ENCODE results near the gene TRIM46. TPM values are rescaled to one million over a fixed set of nuclear protein-coding genes. Genes with fewer than 3 reads are reported as not detected.

Gene TRIM46
- total RNA-seq, 1 experiment from 2014 or later, result 3.8 TPM

DNA sequence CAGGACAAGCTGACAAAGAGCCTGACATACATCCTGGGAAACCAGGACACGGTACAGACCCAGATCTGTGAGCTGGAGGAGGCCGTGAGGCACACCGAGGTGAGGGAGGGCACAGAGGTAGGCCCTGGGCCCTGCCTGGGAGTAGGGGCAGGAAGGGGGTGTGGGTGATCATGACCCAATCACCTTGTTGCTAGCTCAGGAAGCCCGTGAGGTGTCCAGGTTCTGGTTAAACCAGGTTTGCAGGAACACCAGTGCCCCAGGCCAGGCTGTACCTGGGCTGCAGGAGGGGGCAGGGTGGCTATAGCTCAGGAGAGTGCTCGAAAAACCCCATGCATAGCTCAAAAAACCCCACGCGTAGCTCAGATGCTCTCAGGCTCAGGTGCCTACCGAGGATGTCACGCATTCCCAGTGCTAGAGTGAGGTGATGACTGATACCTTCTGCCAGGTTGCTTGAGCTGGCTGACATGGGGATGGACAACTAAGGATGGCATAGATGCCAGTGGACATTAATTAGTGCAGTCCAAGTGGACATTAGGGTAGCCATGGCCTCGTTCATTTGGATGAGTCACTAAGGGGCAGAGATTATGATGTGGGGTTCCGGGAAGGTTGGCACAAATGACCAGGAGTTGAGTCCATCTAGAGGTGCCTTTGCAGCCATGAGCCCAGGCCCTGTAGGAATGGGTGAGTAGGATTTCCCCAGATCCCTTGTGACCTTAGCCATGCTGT is 3.7 kb downstream of the TRIM46 start:
- in situ Hi-C loops (cut with HindIII; ENCODE audit: low pct_unique_long_range_greater_than_20kb, low sequenced_read_pairs), result no loop called here
- POLR2A ChIA-PET, result interaction anchor here (0.6 kb wide), 1 partner anchor 54 kb away, joined by 6 read pairs; no protein-coding TSS in a partner anchor
- H3K9me3 ChIP-seq (ENCODE audit: control insufficient read depth, insufficient read depth, low read depth, low read length), result no peaks in the 10 kb centered on the region
- peaks cover 16% of the 10 kb centered on the region for H3K4me1 ChIP-seq (ENCODE audit: control insufficient read depth, insufficient read depth, low read length)
- no peaks in the 10 kb centered on the region for H3K27me3 ChIP-seq (ENCODE audit: control insufficient read depth, insufficient read depth, low read length)
- TF ChIP-seq POLR2AphosphoS5 (IDR thresholded peaks at IDR 0.05; ENCODE audit: low read depth, low read length), result no peak
- TF ChIP-seq SIN3A (IDR thresholded peaks at IDR 0.05; ENCODE audit: borderline replicate concordance, insufficient read depth, low read depth, low read length), result no peak
- TF ChIP-seq, protein P1, sequence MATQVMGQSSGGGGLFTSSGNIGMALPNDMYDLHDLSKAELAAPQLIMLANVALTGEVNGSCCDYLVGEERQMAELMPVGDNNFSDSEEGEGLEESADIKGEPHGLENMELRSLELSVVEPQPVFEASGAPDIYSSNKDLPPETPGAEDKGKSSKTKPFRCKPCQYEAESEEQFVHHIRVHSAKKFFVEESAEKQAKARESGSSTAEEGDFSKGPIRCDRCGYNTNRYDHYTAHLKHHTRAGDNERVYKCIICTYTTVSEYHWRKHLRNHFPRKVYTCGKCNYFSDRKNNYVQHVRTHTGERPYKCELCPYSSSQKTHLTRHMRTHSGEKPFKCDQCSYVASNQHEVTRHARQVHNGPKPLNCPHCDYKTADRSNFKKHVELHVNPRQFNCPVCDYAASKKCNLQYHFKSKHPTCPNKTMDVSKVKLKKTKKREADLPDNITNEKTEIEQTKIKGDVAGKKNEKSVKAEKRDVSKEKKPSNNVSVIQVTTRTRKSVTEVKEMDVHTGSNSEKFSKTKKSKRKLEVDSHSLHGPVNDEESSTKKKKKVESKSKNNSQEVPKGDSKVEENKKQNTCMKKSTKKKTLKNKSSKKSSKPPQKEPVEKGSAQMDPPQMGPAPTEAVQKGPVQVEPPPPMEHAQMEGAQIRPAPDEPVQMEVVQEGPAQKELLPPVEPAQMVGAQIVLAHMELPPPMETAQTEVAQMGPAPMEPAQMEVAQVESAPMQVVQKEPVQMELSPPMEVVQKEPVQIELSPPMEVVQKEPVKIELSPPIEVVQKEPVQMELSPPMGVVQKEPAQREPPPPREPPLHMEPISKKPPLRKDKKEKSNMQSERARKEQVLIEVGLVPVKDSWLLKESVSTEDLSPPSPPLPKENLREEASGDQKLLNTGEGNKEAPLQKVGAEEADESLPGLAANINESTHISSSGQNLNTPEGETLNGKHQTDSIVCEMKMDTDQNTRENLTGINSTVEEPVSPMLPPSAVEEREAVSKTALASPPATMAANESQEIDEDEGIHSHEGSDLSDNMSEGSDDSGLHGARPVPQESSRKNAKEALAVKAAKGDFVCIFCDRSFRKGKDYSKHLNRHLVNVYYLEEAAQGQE (IDR thresholded peaks at IDR 0.05; ENCODE audit: insufficient read depth in 1 of 2, low read depth in 2 of 2, low read length in 1 of 2), result no peak
- TF ChIP-seq, protein P2, sequence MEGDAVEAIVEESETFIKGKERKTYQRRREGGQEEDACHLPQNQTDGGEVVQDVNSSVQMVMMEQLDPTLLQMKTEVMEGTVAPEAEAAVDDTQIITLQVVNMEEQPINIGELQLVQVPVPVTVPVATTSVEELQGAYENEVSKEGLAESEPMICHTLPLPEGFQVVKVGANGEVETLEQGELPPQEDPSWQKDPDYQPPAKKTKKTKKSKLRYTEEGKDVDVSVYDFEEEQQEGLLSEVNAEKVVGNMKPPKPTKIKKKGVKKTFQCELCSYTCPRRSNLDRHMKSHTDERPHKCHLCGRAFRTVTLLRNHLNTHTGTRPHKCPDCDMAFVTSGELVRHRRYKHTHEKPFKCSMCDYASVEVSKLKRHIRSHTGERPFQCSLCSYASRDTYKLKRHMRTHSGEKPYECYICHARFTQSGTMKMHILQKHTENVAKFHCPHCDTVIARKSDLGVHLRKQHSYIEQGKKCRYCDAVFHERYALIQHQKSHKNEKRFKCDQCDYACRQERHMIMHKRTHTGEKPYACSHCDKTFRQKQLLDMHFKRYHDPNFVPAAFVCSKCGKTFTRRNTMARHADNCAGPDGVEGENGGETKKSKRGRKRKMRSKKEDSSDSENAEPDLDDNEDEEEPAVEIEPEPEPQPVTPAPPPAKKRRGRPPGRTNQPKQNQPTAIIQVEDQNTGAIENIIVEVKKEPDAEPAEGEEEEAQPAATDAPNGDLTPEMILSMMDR (IDR thresholded peaks at IDR 0.05), result no peak
- no peak for TF ChIP-seq TCF7L2 (IDR thresholded peaks at IDR 0.05; ENCODE audit: low read depth, low read length)
- no peak overlapping the region for H3K4me3 ChIP-seq (ENCODE audit: low read depth in 2 of 2, low read length in 2 of 2)
- H3K27ac ChIP-seq (ENCODE audit: low read length), result no peak overlapping the region
- DNase-seq (ENCODE audit: low read depth, low spot score) (no peak), ATAC-seq (no peak)
- no TSS peak for BruUV-seq (replicated peaks)
- CTCF ChIA-PET, result interaction anchor here (0.5 to 1.1 kb wide), 5 partner anchors 9 to 92 kb away, joined by 3 to 5 read pairs (median 5); no protein-coding TSS in a partner anchor
- H3K36me3 ChIP-seq (ENCODE audit: control insufficient read depth, insufficient read depth, low read length), result no peaks in the 10 kb centered on the region; the same call in 1 of the 2 replicates
- intact Hi-C loops (cut with micrococcal nuclease; ENCODE audit: unreplicated experiment), result no loop called here

DNA sequence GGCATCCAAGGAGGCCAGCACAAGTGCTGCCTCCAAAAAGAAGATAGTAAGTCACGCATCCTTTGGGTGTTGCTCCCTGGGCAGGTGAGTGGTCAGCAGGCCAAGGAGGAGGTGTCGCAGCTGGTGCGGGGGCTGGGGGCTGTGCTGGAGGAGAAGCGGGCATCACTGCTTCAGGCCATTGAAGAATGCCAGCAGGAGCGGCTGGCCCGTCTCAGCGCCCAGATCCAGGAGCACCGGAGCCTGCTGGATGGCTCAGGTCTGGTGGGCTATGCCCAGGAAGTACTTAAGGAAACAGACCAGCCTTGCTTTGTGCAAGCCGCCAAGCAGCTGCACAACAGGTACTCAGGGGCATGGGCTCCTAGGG is 4.3 kb downstream of the TRIM46 start:
- DNase-seq (ENCODE audit: low read depth, low spot score) (no peak), ATAC-seq (no peak)
- in situ Hi-C loops (cut with HindIII; ENCODE audit: low pct_unique_long_range_greater_than_20kb, low sequenced_read_pairs) (no loop called here), intact Hi-C loops (cut with micrococcal nuclease; ENCODE audit: unreplicated experiment) (no loop called here)
- H3K27ac ChIP-seq (ENCODE audit: low read length), result no peak overlapping the region
- no peak for TF ChIP-seq SIN3A (IDR thresholded peaks at IDR 0.05; ENCODE audit: borderline replicate concordance, insufficient read depth, low read depth, low read length)
- TF ChIP-seq POLR2AphosphoS5 (IDR thresholded peaks at IDR 0.05; ENCODE audit: low read depth, low read length), result no peak
- TF ChIP-seq TCF7L2 (IDR thresholded peaks at IDR 0.05; ENCODE audit: low read depth, low read length), result no peak
- TF ChIP-seq, protein P2 (IDR thresholded peaks at IDR 0.05), result no peak
- TF ChIP-seq, protein P1 (IDR thresholded peaks at IDR 0.05; ENCODE audit: insufficient read depth in 1 of 2, low read depth in 2 of 2, low read length in 1 of 2), result no peak
- no peaks in the 10 kb centered on the region for H3K9me3 ChIP-seq (ENCODE audit: control insufficient read depth, insufficient read depth, low read depth, low read length)
- peaks cover 15% of the 10 kb centered on the region for H3K4me1 ChIP-seq (ENCODE audit: control insufficient read depth, insufficient read depth, low read length)
- H3K36me3 ChIP-seq (ENCODE audit: control insufficient read depth, insufficient read depth, low read length), result no peaks in the 10 kb centered on the region; the same call in 1 of the 2 replicates
- H3K4me3 ChIP-seq (ENCODE audit: low read depth in 2 of 2, low read length in 2 of 2), result no peak overlapping the region
- ChIA-PET CTCF (interaction anchor here (0.5 to 1.0 kb wide), 3 partner anchors 10 to 17 kb away, joined by 5 read pairs; no protein-coding TSS in a partner anchor), POLR2A (no interaction called here)
- no peaks in the 10 kb centered on the region for H3K27me3 ChIP-seq (ENCODE audit: control insufficient read depth, insufficient read depth, low read length)
- no TSS peak for BruUV-seq (replicated peaks)

Data from Panc1 (cell line).